HG02981 (cell line): ENCODE data around the gene DNAJC4.
A peak's percentile ranks its signal among the peaks of the same experiment; 100 is the strongest.

Experiments used
- ATAC-seq: cut with Tn5 transposase; IDR thresholded peaks from one replicate; pipeline ENCODE4 v1.9.1; 2021; ENCODE audit warnings: mild to moderate bottlenecking, moderate library complexity; ENCODE audit not compliant: unreplicated experiment

Gene DNAJC4

GRCh38 chr11:64227405-64227956 is 2.9 kb upstream of the DNAJC4 start:
- no peak for ATAC-seq

GRCh38 chr11:64229090-64229743 is 1.1 kb upstream of the DNAJC4 start:
- no peak for ATAC-seq

DNA sequence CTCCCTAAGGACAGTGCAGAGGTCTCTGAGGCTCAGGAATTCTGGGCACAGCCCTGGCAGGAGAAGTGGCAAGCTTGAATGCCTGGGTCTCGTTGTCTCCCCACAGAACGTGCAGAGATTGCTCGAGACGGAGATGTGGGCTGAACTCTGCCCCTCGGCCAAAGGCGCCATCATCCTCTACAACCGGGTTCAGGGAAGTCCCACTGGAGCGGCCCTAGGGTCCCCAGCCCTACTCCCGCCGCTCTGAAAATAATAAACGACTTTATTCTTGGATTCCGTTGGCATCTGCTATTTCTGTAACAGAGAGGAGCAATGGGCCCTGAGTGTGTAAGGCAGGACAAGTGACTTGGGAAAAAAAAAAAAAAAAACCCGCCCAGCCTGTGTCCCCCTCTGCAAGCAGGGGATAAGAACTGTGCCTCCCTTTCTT is 591 bp upstream of the DNAJC4 start:
- ATAC-seq = no peak

DNA sequence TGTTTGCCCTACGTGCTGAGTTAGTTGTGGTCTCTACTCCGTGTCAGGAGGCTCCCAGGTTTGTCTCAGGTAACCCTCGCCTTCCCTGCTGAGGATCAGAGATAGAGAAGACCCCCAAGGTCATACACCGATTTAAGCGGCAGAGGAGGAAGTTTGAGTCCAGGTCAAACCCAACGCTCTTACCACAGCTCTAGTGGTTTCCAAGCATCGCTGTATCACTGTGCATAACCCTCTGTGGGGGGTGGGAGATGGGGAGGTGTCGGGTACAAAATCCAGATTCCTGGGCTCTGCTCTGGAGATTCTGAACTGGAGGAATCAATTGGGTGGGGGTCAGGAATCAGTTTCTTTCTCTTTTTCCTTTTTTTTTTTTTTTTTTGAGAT is 627 bp downstream of the DNAJC4 start:
- no peak for ATAC-seq

DNA sequence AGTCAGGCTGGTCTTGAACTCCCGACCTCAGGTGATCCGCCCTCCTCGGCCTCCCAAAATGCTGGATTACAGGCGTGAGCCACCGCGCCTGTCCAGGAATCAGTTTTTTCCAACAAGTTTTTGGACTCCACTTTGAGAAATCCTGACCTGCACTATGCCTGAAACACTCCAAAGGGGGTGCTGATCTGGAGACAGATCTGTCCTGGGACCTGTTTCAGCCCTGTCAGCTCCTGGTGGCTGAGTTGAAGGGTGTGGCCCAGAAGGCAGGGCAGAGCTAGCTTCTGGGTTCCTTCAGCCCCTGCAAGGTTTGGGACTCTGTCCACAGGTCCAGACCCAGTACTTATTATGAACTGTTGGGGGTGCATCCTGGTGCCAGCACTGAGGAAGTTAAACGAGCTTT is 1.2 kb downstream of the DNAJC4 start:
- ATAC-seq = no peak

DNA sequence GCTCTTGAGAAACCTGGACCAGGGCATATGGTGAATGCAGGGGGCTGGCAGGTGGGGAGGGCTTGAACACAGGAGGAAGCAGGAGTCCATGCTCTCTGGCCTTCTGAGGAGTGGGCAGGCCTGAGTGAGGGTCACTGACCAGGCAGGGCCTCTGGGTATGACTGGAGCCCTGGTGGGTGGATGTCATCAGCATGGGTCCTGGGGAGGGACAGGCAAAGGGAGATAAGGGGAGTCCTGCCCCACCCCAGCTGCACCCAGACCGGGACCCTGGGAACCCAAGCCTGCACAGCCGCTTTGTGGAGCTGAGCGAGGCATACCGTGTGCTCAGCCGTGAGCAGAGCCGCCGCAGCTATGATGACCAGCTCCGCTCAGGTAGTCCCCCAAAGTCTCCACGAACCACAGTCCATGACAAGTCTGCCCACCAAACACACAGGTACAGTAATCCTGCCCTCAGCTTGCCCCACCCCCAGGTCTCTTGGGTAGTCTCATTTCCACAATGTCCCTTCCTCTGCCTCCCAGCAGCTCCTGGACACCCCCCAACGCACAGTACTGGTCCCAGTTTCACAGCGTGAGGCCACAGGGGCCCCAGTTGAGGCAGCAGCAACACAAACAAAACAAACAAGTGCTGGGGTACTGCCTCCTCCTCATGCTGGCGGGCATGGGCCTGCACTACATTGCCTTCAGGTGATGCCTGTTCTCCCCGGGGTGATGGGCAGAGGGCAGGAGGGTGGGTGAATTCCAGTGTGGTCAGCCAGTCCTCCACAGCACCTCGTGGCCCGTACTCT is 2.0 kb downstream of the DNAJC4 start:
- no peak for ATAC-seq

- no peak for ATAC-seq
These were observed 2.6 kb downstream of the DNAJC4 start for GRCh38 chr11:64232967-64233315.

- no peak for ATAC-seq
These were observed 3.7 kb downstream of the DNAJC4 start, which contains the start of gene VEGFB for GRCh38 chr11:64233913-64234586. VEGFB (plus strand) TSS chr11:64234584; CDS start chr11:64234834, 250 bp downstream.

DNA sequence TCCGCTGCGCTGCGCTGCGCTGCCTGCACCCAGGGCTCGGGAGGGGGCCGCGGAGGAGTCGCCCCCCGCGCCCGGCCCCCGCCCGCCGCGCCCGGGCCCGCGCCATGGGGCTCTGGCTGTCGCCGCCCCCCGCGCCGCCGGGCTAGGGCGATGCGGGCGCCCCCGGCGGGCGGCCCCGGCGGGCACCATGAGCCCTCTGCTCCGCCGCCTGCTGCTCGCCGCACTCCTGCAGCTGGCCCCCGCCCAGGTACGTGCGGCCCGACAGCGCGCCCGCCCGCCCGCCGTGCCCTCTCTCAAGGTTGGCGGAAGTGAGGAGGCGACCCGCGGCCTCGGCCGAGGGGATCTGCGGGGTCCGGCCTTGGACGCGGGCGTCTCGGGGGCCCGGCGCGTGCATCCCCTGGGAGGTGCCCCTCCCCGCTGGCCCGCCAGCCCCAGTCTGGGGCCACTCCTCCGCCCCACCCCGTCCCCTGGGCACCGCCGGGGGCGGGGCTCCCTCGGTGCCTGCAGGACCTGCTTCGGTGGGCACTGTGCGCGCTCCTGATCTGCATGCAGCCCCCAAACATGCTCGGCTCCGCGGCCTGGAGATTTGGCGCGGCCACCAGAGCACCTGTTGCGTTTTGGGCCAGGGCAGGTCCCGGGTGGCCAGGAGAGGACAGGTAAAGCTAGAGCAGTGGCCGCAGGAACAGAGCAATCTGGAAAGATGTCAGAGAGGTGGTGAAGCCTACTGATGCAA is 4.5 kb downstream of the DNAJC4 start:
- no peak for ATAC-seq

DNA sequence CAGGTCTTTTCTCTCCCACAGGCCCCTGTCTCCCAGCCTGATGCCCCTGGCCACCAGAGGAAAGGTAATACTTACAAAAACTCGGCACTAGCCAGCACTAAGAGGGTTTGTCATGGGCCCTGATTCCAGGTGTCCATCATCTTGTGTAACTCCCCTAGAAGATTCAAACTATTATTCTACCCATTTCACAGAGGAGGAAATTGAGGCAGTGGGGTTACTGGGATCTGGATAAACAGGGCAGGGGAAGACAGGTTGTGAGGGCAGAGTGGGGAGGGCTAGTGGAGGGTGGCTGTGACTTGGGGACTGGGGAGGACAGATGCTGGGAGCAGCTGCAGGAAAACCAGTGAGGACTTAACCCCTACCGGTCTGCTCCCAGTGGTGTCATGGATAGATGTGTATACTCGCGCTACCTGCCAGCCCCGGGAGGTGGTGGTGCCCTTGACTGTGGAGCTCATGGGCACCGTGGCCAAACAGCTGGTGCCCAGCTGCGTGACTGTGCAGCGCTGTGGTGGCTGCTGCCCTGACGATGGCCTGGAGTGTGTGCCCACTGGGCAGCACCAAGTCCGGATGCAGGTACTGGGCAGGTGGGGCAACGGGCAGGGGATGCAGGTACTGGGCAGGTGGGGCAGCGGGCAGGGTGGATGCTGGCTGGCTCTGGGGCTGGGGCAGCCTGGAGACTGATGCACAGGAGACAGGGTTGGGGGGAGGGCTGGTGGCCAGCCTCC is 5.3 kb downstream of the DNAJC4 start:
- ATAC-seq = no peak

- no peak for ATAC-seq
These were observed 7.2 kb downstream of the DNAJC4 start for GRCh38 chr11:64237484-64237951.

DNA sequence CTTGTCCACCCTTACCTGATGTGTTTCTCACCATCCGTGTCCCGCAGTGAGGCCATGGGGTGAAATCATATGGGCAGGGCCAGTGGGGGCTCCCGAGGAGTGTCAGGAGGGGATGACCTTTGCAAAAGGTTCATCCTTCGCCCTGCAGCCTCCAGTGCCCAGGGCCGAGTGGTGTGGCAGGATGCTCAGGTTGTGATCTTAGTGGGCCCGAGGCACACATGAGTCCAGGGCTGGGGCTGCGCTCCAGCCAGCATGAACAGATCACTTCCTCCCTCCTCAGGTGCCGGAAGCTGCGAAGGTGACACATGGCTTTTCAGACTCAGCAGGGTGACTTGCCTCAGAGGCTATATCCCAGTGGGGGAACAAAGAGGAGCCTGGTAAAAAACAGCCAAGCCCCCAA is 7.7 kb downstream of the DNAJC4 start:
- no peak for ATAC-seq

DNA sequence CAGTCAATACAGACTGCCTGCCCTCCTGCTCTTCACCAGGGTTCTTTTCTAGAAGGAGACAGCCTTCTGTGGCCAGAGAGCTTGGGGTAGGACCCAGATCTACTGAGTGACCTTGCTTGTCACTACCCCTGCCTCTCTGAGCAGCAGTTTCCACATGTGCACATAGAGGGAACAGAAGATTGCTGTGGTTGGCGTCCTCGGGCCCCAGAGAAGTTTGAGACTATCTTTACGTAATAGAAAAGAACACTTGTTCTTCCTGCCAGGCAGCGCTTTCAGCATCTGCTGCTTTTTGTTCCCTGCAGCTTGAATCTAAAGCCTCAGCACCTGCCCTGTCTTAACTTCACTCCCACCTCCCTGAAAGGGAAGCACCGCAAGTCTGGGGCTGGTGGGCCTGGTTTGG is 8.7 kb downstream of the DNAJC4 start:
- no peak for ATAC-seq

DNA sequence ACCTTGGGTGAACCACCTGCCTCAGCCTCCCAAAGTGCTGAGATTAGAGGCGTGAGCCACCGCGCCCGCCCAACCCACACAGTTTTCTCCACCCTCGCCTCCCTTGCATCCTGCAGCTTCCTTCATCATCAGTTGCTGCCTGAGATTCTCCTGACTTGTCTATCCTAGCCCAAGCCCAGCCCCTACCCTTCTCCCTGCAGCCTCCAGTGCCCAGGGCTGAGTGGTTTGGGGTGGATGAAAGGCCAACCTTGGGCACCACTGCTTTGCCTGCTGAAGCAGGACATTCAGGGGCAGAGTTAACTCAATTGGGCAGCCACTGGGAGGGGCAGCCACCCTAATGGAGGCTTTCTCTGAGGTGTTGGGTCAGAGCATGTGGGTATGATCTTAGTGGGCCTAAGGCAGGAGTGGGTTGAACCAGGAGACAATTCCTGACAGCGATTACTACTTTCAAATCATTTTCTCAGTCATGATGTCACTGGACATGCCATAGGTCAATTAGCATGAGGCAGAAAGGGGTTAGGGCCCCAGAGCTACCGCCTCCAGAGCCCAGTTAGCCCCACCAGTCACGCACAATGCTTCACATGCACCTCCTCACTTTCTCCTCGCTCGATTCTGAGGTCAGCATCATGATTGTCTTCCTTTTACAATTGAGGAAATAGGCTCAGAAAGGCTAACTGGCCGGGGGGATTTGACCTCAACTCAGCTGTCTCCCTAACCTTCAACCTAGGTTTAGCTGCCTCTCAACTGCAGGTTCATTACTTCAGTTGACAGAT is 9.5 kb downstream of the DNAJC4 start:
- ATAC-seq = no peak

DNA sequence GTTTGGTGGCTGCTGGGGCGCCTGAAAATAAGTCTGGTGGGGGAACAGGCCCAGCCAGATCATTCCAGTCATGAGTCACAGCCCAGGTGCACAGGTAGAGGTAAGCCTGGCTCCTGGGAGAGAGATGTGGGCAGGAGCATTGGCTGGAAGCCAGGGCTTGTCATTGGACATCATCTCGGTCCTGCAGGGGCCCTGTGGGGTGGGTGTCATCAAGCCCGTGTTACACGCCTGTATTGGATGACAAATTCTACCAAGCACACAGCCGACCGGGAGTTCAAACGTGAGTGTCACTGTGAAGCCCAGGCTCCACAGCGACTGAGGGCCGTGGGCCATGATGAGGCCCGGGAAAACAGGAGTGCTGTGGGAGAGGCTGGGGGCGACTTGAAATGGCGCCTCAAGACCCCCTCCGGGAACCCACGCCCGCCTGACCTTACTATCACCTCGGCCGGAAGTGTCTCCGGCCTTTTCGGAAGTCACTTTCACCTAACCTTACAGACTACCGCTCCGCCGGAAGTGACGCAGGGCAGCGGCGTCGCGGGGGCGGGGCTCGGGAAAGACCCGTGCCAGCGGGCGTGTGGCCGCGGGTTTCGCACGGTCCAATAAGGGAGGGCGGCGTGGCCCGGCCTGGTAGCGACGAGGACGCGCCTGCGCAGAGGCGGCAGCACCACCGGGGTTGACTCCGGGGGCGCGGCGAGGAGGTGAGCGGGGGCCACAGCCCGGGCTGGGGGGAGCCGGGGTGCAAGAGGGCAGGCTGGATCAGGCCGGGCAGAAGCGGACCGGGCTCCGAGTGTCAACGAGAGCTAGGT is 10.3 kb downstream of the DNAJC4 start, which contains the start of gene FKBP2:
Gene FKBP2 (plus strand): TSS at position 661 of the 806 bp plus-strand sequence. CDS start 1,293 bp downstream, outside the sequence.
- peak; percentile 47 for ATAC-seq

DNA sequence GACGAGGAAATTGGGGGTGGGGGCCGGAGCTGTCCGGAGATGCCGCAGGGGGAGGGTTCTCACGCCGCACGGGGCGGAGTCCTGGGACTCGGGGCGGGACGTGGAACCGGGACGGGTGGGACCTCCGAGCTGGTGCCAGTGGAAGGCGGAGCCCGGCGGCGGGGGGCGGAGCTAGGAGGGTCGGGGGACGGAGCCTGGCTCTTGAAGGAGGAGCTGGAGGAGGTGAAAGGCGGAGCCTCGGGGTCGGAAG is 10.8 kb downstream of the DNAJC4 start:
- ATAC-seq = no peak

DNA sequence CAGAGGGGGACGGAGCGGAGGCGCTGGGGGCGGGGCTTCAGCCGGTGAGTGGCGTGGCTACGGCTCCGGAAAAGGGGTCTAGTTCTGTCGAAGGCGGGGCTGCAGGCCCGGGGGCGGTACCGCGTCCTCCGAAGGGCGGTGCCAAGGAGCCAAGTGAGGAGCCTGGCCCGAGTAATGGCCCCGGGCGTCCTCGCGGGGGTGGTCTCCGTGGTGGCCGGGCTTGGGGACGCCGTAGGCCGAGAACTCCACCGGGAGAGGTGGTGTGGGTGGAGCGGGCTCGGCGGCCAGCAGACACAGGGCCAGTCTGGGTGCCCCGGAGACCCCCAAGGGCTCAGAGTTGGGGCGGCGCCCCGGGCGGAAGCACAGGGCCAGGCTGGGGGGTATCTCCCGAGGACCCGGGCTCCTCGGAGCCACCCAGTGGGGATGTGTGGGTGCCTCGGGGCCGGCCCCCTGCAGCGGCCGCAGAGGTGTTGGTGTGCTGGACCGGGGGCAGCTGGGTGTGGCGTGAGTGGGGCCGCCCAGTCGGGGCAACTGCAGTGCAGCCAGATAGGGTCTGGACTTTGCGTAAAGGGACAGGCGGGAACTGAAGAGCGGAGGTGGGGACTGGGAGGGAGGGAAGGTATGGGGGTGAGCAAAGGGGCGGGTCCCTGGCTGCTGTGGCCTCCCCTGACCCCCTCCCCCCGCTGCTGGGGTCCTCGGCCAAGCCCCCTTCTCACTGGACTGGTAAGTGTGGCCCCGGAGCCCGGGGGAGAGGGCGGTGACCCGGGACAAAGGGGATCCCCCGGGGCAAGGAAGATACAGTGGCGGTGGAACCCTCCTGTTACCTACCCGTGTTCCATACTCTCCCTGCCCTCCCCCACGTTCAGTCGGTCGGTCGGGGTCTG is 11.4 kb downstream of the DNAJC4 start:
- ATAC-seq = peak; percentile 56
